ENCODE measurements around the gene CROT.

Gene CROT

GRCh38 chr7:87354749-87355148 lies 9.3 kb downstream of the CROT start:
- no peak overlapping the region for H3K4me2 ChIP-seq (ENCODE audit: low read length)
- H3K27ac ChIP-seq (ENCODE audit: low read depth, low read length): no peak overlapping the region
- H3K36me3 ChIP-seq (ENCODE audit: control insufficient read depth, low read length): peaks cover 43% of the 10 kb centered on the region
- no peaks in the 10 kb centered on the region for H4K20me1 ChIP-seq (ENCODE audit: control insufficient read depth, insufficient read depth, low read depth, low read length)
- H3K4me1 ChIP-seq (ENCODE audit: control insufficient read depth, low read length): no peaks in the 10 kb centered on the region
- H3K4me3 ChIP-seq (ENCODE audit: low read length): no peak overlapping the region
- TF ChIP-seq EZH2phosphoT487 (IDR thresholded peaks at IDR 0.05; ENCODE audit: borderline replicate concordance, low read length): no peak
- TF ChIP-seq CTCF (IDR thresholded peaks at IDR 0.05; ENCODE audit: low read depth, low read length, poor library complexity, severe bottlenecking): no peak
- H3K27me3 ChIP-seq (ENCODE audit: control insufficient read depth, low read length): no peaks in the 10 kb centered on the region
- H3K9me3 ChIP-seq (ENCODE audit: control insufficient read depth, insufficient read depth, low read length): peaks cover 27% of the 10 kb centered on the region
- no peaks in the 10 kb centered on the region for H3F3A ChIP-seq (ENCODE audit: control insufficient read depth, insufficient read depth)
- H3K79me2 ChIP-seq (ENCODE audit: control insufficient read depth, low read length): no peaks in the 10 kb centered on the region
- H3K9me2 ChIP-seq (replicated peaks; ENCODE audit: control insufficient read depth, low read length): no peaks in the 10 kb centered on the region

GRCh38 chr7:87356448-87356847 lies 11.0 kb downstream of the CROT start:
- Histone ChIP-seq H4K20me1 (ENCODE audit: control insufficient read depth, insufficient read depth, low read depth, low read length) (no peaks in the 10 kb centered on the region), H3K4me2 (ENCODE audit: low read length) (no peak overlapping the region), H3K9me2 (replicated peaks; ENCODE audit: control insufficient read depth, low read length) (no peaks in the 10 kb centered on the region), H3K79me2 (ENCODE audit: control insufficient read depth, low read length) (no peaks in the 10 kb centered on the region), H3K36me3 (ENCODE audit: control insufficient read depth, low read length) (peaks cover 34% of the 10 kb centered on the region), H3K4me1 (ENCODE audit: control insufficient read depth, low read length) (no peaks in the 10 kb centered on the region), H3K4me3 (ENCODE audit: low read length) (no peak overlapping the region), H3K27me3 (ENCODE audit: control insufficient read depth, low read length) (no peaks in the 10 kb centered on the region), H3F3A (ENCODE audit: control insufficient read depth, insufficient read depth) (no peaks in the 10 kb centered on the region), H3K27ac (ENCODE audit: low read depth, low read length) (no peak overlapping the region), H3K9me3 (ENCODE audit: control insufficient read depth, insufficient read depth, low read length) (peaks cover 27% of the 10 kb centered on the region)
- TF ChIP-seq CTCF (IDR thresholded peaks at IDR 0.05; ENCODE audit: low read depth, low read length, poor library complexity, severe bottlenecking): no peak
- TF ChIP-seq EZH2phosphoT487 (IDR thresholded peaks at IDR 0.05; ENCODE audit: borderline replicate concordance, low read length): no peak

GRCh38 chr7:87359366-87359765 lies 13.9 kb downstream of the CROT start:
- no peaks in the 10 kb centered on the region for H3K79me2 ChIP-seq (ENCODE audit: control insufficient read depth, low read length)
- H3K27ac ChIP-seq (ENCODE audit: low read depth, low read length): no peak overlapping the region
- peaks cover 14% of the 10 kb centered on the region for H3K9me3 ChIP-seq (ENCODE audit: control insufficient read depth, insufficient read depth, low read length)
- TF ChIP-seq EZH2phosphoT487 (IDR thresholded peaks at IDR 0.05; ENCODE audit: borderline replicate concordance, low read length) (no peak), CTCF (IDR thresholded peaks at IDR 0.05; ENCODE audit: low read depth, low read length, poor library complexity, severe bottlenecking) (no peak)
- H3K36me3 ChIP-seq (ENCODE audit: control insufficient read depth, low read length): peaks cover 21% of the 10 kb centered on the region
- no peak overlapping the region for H3K4me2 ChIP-seq (ENCODE audit: low read length)
- no peaks in the 10 kb centered on the region for H3K9me2 ChIP-seq (replicated peaks; ENCODE audit: control insufficient read depth, low read length)
- H3K4me1 ChIP-seq (ENCODE audit: control insufficient read depth, low read length): no peaks in the 10 kb centered on the region
- H3K4me3 ChIP-seq (ENCODE audit: low read length): no peak overlapping the region
- no peaks in the 10 kb centered on the region for H4K20me1 ChIP-seq (ENCODE audit: control insufficient read depth, insufficient read depth, low read depth, low read length)
- H3F3A ChIP-seq (ENCODE audit: control insufficient read depth, insufficient read depth): no peaks in the 10 kb centered on the region
- H3K27me3 ChIP-seq (ENCODE audit: control insufficient read depth, low read length): no peaks in the 10 kb centered on the region

DNA sequence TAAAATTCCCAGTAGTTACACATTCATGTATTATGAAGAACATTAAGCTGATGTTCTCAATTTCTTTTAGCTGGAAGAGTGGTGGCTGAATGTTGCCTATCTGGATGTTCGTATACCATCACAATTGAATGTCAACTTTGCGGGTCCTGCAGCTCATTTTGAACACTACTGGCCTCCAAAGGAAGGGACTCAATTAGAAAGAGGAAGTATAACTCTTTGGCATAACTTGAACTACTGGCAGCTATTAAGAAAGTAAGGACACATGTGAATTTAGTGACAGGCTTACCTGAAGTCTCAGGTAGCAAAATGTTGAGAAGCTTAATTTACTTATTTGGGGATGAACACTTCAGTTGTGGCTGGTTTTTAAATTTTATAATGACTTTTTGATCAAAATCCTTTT lies 15.9 kb downstream of the CROT start:
- no peaks in the 10 kb centered on the region for H3K79me2 ChIP-seq (ENCODE audit: control insufficient read depth, low read length)
- H3K9me2 ChIP-seq (replicated peaks; ENCODE audit: control insufficient read depth, low read length): no peaks in the 10 kb centered on the region
- no peaks in the 10 kb centered on the region for H3K4me1 ChIP-seq (ENCODE audit: control insufficient read depth, low read length)
- H3K36me3 ChIP-seq (ENCODE audit: control insufficient read depth, low read length): peaks cover 5% of the 10 kb centered on the region; the same call in 1 of the 2 replicates
- no peak overlapping the region for H3K27ac ChIP-seq (ENCODE audit: low read depth, low read length)
- H4K20me1 ChIP-seq (ENCODE audit: control insufficient read depth, insufficient read depth, low read depth, low read length): no peaks in the 10 kb centered on the region
- no peaks in the 10 kb centered on the region for H3K9me3 ChIP-seq (ENCODE audit: control insufficient read depth, insufficient read depth, low read length)
- TF ChIP-seq CTCF (IDR thresholded peaks at IDR 0.05; ENCODE audit: low read depth, low read length, poor library complexity, severe bottlenecking) (no peak), EZH2phosphoT487 (IDR thresholded peaks at IDR 0.05; ENCODE audit: borderline replicate concordance, low read length) (no peak)
- no peak overlapping the region for H3K4me3 ChIP-seq (ENCODE audit: low read length)
- H3K27me3 ChIP-seq (ENCODE audit: control insufficient read depth, low read length): no peaks in the 10 kb centered on the region
- H3K4me2 ChIP-seq (ENCODE audit: low read length): no peak overlapping the region
- no peaks in the 10 kb centered on the region for H3F3A ChIP-seq (ENCODE audit: control insufficient read depth, insufficient read depth)
